ENCODE results near the gene ANHX.

ANHX gene

DNA sequence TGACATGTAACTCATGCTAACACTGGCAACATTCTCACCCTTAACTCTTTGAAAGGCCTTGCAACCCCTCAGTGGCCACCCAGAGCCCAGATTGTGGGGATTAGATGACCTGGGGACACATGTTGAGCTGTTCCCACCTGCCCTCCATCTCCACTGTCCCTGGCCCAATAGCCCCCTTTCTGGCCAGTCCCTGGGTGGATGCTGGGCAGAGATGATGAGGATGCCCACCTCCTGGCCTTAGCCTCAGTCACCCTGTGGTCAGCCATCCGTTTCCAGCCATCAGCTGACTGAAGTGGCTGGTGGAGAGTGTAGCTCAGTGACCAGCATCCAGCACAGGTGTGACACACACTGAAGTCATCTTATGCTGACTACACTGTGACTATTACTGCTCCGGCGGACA is 4.7 kb downstream of the ANHX start:
- TF ChIP-seq, protein P1, sequence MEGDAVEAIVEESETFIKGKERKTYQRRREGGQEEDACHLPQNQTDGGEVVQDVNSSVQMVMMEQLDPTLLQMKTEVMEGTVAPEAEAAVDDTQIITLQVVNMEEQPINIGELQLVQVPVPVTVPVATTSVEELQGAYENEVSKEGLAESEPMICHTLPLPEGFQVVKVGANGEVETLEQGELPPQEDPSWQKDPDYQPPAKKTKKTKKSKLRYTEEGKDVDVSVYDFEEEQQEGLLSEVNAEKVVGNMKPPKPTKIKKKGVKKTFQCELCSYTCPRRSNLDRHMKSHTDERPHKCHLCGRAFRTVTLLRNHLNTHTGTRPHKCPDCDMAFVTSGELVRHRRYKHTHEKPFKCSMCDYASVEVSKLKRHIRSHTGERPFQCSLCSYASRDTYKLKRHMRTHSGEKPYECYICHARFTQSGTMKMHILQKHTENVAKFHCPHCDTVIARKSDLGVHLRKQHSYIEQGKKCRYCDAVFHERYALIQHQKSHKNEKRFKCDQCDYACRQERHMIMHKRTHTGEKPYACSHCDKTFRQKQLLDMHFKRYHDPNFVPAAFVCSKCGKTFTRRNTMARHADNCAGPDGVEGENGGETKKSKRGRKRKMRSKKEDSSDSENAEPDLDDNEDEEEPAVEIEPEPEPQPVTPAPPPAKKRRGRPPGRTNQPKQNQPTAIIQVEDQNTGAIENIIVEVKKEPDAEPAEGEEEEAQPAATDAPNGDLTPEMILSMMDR (conservative IDR thresholded peaks at IDR 0.05; ENCODE audit: low read length) = no peak
- no peak for TF ChIP-seq EZH2phosphoT487 (IDR thresholded peaks at IDR 0.05; ENCODE audit: borderline replicate concordance)
- Histone ChIP-seq H3K9me3 (ENCODE audit: insufficient read depth, low read depth, low read length) (peaks cover 76% of the 10 kb centered on the region; the same call in 1 of the 2 replicates), H3K79me2 (ENCODE audit: insufficient read depth, low read length) (no peaks in the 10 kb centered on the region)

DNA sequence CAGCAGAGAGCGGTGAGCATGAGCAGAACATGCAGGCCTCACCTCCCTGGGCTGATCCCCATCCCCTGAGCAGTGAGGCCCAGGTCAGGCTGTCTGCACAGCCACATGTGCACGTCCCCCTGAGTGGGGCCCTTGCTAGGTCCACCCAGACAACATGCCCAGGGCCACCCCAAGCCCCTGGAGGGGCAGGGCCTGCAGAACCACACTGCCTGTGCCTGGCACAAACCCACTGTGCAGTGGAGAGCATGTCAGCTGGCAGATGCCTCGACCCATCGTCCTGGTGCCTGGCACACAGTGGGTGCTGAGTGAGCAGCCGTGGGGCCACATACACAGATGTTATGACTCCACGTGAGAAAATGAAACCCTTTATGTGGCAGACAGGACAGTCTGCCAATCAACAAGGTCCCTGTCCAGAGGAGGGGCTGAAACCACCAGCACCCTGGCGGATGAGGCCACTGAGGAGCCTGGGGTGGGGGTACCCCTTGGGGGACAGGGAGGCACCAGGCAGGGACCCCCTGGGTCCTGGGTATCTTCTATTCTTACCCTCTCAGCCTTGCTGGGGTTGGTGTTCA is 8.3 kb downstream of the ANHX start:
- no peaks in the 10 kb centered on the region for H3K27me3 ChIP-seq (ENCODE audit: insufficient read depth, low read length, poor library complexity, severe bottlenecking)
- H3K9me3 ChIP-seq (ENCODE audit: insufficient read depth, low read depth, low read length) = peaks cover 56% of the 10 kb centered on the region; the same call in 1 of the 2 replicates
- no peak overlapping the region for H3K4me3 ChIP-seq (ENCODE audit: low read length, poor library complexity, severe bottlenecking)
- no peaks in the 10 kb centered on the region for H3K79me2 ChIP-seq (ENCODE audit: insufficient read depth, low read length)
- no peak overlapping the region for H2AFZ ChIP-seq (ENCODE audit: low read length)
- no peaks in the 10 kb centered on the region for H3K9me2 ChIP-seq (replicated peaks; ENCODE audit: low read depth, low read length)
- no peak overlapping the region for H3K4me2 ChIP-seq (ENCODE audit: low read depth, low read length, poor library complexity, severe bottlenecking)
- no peaks in the 10 kb centered on the region for H3F3A ChIP-seq (ENCODE audit: low read depth)
- H4K20me1 ChIP-seq (ENCODE audit: insufficient read depth, low read length, poor library complexity, severe bottlenecking) = no peaks in the 10 kb centered on the region
- no peak for TF ChIP-seq EZH2phosphoT487 (IDR thresholded peaks at IDR 0.05; ENCODE audit: borderline replicate concordance)
- TF ChIP-seq, protein P1 (conservative IDR thresholded peaks at IDR 0.05; ENCODE audit: low read length) = no peak
- no peaks in the 10 kb centered on the region for H3K36me3 ChIP-seq (ENCODE audit: insufficient read depth, low read length)
- no peaks in the 10 kb centered on the region for H3K4me1 ChIP-seq (ENCODE audit: insufficient read depth, low read length, poor library complexity, severe bottlenecking)
- no peak overlapping the region for H3K9ac ChIP-seq (ENCODE audit: low read depth, low read length, poor library complexity, severe bottlenecking)

More for the DNA sequence above, 4.7 kb downstream of the ANHX start:
- no peaks in the 10 kb centered on the region for H3F3A ChIP-seq (ENCODE audit: low read depth)
- no peaks in the 10 kb centered on the region for H3K9me2 ChIP-seq (replicated peaks; ENCODE audit: low read depth, low read length)
- no peak overlapping the region for H3K9ac ChIP-seq (ENCODE audit: low read depth, low read length, poor library complexity, severe bottlenecking)
- no peaks in the 10 kb centered on the region for H3K4me1 ChIP-seq (ENCODE audit: insufficient read depth, low read length, poor library complexity, severe bottlenecking)
- H3K4me2 ChIP-seq (ENCODE audit: low read depth, low read length, poor library complexity, severe bottlenecking) = no peak overlapping the region
- H4K20me1 ChIP-seq (ENCODE audit: insufficient read depth, low read length, poor library complexity, severe bottlenecking) = no peaks in the 10 kb centered on the region
- H3K27me3 ChIP-seq (ENCODE audit: insufficient read depth, low read length, poor library complexity, severe bottlenecking) = no peaks in the 10 kb centered on the region
- H3K4me3 ChIP-seq (ENCODE audit: low read length, poor library complexity, severe bottlenecking) = no peak overlapping the region
- no peaks in the 10 kb centered on the region for H3K36me3 ChIP-seq (ENCODE audit: insufficient read depth, low read length)
- no peak overlapping the region for H2AFZ ChIP-seq (ENCODE audit: low read length)

DNA sequence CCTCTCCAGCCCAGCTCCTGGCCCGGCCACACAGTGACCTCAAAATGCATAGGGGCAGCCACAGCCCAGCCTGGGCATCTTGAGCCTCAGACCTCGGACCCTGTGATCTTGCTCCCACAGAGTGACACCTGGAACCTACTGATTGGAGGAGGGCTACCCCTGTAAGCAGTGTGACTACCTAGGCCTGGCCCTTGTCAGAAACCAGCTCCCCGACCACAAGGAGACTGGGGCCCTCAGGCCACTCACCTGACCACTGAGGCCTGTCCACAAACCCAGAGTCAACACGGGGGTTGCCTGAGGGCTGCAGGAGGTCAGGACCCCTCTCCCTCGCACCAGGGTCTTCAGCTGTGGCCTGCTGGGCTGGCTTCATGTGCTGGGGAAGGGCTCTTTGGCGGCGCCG is 9.0 kb downstream of the ANHX start:
- no peaks in the 10 kb centered on the region for H3K4me1 ChIP-seq (ENCODE audit: insufficient read depth, low read length, poor library complexity, severe bottlenecking)
- H3K36me3 ChIP-seq (ENCODE audit: insufficient read depth, low read length) = no peaks in the 10 kb centered on the region
- no peaks in the 10 kb centered on the region for H4K20me1 ChIP-seq (ENCODE audit: insufficient read depth, low read length, poor library complexity, severe bottlenecking)
- H3K4me2 ChIP-seq (ENCODE audit: low read depth, low read length, poor library complexity, severe bottlenecking) = no peak overlapping the region
- H2AFZ ChIP-seq (ENCODE audit: low read length) = no peak overlapping the region
- no peak overlapping the region for H3K4me3 ChIP-seq (ENCODE audit: low read length, poor library complexity, severe bottlenecking)
- no peaks in the 10 kb centered on the region for H3K79me2 ChIP-seq (ENCODE audit: insufficient read depth, low read length)
- H3K27me3 ChIP-seq (ENCODE audit: insufficient read depth, low read length, poor library complexity, severe bottlenecking) = no peaks in the 10 kb centered on the region
- TF ChIP-seq EZH2phosphoT487 (IDR thresholded peaks at IDR 0.05; ENCODE audit: borderline replicate concordance) = no peak
- TF ChIP-seq, protein P1 (conservative IDR thresholded peaks at IDR 0.05; ENCODE audit: low read length) = no peak
- no peaks in the 10 kb centered on the region for H3F3A ChIP-seq (ENCODE audit: low read depth)
- peaks cover 56% of the 10 kb centered on the region; the same call in 1 of the 2 replicates for H3K9me3 ChIP-seq (ENCODE audit: insufficient read depth, low read depth, low read length)
- no peaks in the 10 kb centered on the region for H3K9me2 ChIP-seq (replicated peaks; ENCODE audit: low read depth, low read length)
- H3K9ac ChIP-seq (ENCODE audit: low read depth, low read length, poor library complexity, severe bottlenecking) = no peak overlapping the region

All from Loucy (cell line).